Tibial nerve (tissue), 4 donors: ENCODE data around the gene TMEM238L. TPM values are rescaled to one million over a fixed set of nuclear protein-coding genes. Genes with fewer than 3 reads are reported as not detected.

Source experiments
- DNase-seq, 2 donors: peaks; one replicate each; pipeline ENCODE4 v3.0.0-alpha.2; 2019; ENCODE audit warnings: low spot score in 2 of 2
- H3K27ac ChIP-seq, 4 donors: fragments of 200-600 bp; sonication (generic) in 3 of 4; one replicate each; pipeline ENCODE4 v1.5.1; 2017 to 2019; ENCODE audit warnings: mild to moderate bottlenecking in 1 of 4
- H3K27me3 ChIP-seq, 2 donors: fragments of 200-600 bp; sonication (generic) in 1 of 2; one replicate each; pipeline versions ENCODE4 v1.5.1 to v1.6.0; 2017 to 2019
- H3K36me3 ChIP-seq, 3 donors: fragments of 200-600 bp; sonication (generic); one replicate each; pipeline ENCODE4 v1.5.1; 2018 to 2019
- H3K4me1 ChIP-seq, 4 donors: fragments of 200-600 bp; sonication (generic) in 3 of 4; one replicate each; pipeline ENCODE4 v1.5.1; 2017 to 2019
- H3K4me3 ChIP-seq, 4 donors: fragments of 200-600 bp; sonication (generic) in 3 of 4; one replicate each; pipeline ENCODE4 v1.5.1; 2017 to 2019; ENCODE audit warnings: mild to moderate bottlenecking in 1 of 4, moderate library complexity in 1 of 4
- H3K9me3 ChIP-seq, 4 donors: fragments of 200-600 bp; sonication (generic) in 3 of 4; one replicate each; pipeline ENCODE4 v1.5.1; 2017 to 2019
- EP300 ChIP-seq, 2 donors: sonication (generic); formaldehyde crosslinking; IDR thresholded peaks; one replicate each; pipeline ENCODE4 v1.6.1; 2017; ENCODE audit warnings: antibody characterized with exemption in 2 of 2, mild to moderate bottlenecking in 1 of 2
- POLR2A ChIP-seq, 2 donors: fragments of 450-650 bp; IDR thresholded peaks; one replicate each; pipeline ENCODE4 v1.6.1; 2017; ENCODE audit warnings: antibody characterized with exemption in 2 of 2, mild to moderate bottlenecking in 2 of 2, moderate library complexity in 2 of 2
- WGBS, 2 donors: methylation state at CpG; one replicate each; pipeline ENCODE4 v1.1.5; 2018; 5-methylcytosine and 5-hydroxymethylcytosine counted together
- total RNA-seq, 4 donors: library from RNA; depleted of rRNA; stranded (reverse); fragments of >200 nt; gene quantifications; one replicate each; pipeline ENCODE4 v1.1.0, GENCODE V29; 2016
- TF ChIP-seq, protein P1 (sequence below), 5 experiments: fragments of 200-600 bp in 3 of 5; fragments of 450-650 bp in 2 of 5; sonication (generic) in 3 of 5; IDR thresholded peaks; one replicate each; pipeline ENCODE4 v1.5.1; 2016 to 2019; ENCODE audit warnings: antibody characterized with exemption in 5 of 5, mild to moderate bottlenecking in 3 of 5, moderate library complexity in 2 of 5

The TMEM238L gene
- total RNA-seq, 4 donors from 2014 or later, result not detected

DNA sequence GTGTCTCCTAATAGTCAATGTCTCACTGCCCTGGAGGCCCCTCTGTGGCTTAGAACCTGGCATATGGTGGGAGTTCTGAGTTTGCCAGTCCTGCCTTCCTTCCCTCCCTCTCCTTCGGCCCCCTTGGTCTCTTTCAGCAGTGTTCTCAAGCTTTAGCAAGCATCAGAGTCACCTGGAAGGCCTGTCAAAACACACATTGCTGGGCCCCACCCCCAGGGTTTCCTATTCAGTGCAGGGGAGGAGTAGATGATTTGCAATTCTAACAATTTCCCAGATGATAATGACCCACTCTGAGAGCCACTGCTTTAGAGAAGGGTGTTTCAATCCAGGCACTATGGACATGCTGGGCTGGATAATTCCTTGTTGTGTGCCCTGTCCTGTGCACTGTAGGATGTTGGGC is 47.7 kb downstream of the TMEM238L start:
- no peaks in the 10 kb centered on the region for H3K27me3 ChIP-seq
- TF ChIP-seq, protein P1, sequence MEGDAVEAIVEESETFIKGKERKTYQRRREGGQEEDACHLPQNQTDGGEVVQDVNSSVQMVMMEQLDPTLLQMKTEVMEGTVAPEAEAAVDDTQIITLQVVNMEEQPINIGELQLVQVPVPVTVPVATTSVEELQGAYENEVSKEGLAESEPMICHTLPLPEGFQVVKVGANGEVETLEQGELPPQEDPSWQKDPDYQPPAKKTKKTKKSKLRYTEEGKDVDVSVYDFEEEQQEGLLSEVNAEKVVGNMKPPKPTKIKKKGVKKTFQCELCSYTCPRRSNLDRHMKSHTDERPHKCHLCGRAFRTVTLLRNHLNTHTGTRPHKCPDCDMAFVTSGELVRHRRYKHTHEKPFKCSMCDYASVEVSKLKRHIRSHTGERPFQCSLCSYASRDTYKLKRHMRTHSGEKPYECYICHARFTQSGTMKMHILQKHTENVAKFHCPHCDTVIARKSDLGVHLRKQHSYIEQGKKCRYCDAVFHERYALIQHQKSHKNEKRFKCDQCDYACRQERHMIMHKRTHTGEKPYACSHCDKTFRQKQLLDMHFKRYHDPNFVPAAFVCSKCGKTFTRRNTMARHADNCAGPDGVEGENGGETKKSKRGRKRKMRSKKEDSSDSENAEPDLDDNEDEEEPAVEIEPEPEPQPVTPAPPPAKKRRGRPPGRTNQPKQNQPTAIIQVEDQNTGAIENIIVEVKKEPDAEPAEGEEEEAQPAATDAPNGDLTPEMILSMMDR (IDR thresholded peaks at IDR 0.05), result no peak
- no peak for DNase-seq
- WGBS, 2 donors, result 68 to 81% methylated on average over 1 of the region's 1 CpG
- H3K4me1 ChIP-seq, result no peaks in the 10 kb centered on the region
- H3K36me3 ChIP-seq, result peaks cover 0 to 5% (median 0%) of the 10 kb centered on the region in 3 donors
- no peak overlapping the region for H3K27ac ChIP-seq
- H3K4me3 ChIP-seq, result no peak overlapping the region
- H3K9me3 ChIP-seq, result no peaks in the 10 kb centered on the region

DNA sequence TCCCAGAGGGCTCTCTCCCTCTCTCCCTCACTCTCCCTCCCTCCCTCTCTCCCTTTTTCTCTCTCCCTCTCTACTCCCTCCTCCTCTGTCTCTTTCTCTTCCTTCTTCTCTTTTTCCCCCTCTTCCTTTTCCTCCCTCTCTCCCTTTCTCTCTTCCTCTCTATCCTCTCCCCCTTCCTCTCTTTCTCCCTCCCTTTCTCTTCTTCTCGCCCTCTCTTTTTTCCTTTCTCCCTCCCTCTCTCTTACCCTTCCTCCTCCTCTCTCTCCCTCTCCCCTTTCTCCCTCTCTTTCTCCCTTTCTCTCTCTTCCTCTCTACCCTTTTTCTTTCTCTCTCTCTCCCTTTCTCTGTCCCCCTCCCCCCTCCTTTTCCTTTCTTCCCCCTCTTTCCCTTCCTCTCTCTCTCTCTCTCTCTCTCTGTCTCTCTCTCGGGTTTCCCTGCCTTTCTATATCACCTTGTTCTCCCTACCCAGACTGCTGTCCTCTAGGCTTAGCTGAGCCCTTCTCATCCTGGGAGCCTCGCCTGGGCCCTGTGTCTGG is 48.2 kb downstream of the TMEM238L start:
- H3K36me3 ChIP-seq, result peaks cover 0 to 5% (median 0%) of the 10 kb centered on the region in 3 donors
- no peaks in the 10 kb centered on the region for H3K9me3 ChIP-seq
- H3K27ac ChIP-seq, result no peak overlapping the region
- no peaks in the 10 kb centered on the region for H3K4me1 ChIP-seq
- no peak overlapping the region for H3K4me3 ChIP-seq
- TF ChIP-seq POLR2A (IDR thresholded peaks at IDR 0.05) (no peak), EP300 (IDR thresholded peaks at IDR 0.05) (no peak)
- TF ChIP-seq, protein P1 (IDR thresholded peaks at IDR 0.05), result no peak
- no peak for DNase-seq
- H3K27me3 ChIP-seq, result no peaks in the 10 kb centered on the region
- 65 to 79% methylated on average over 3 of the region's 3 CpGs for WGBS, 2 donors

DNA sequence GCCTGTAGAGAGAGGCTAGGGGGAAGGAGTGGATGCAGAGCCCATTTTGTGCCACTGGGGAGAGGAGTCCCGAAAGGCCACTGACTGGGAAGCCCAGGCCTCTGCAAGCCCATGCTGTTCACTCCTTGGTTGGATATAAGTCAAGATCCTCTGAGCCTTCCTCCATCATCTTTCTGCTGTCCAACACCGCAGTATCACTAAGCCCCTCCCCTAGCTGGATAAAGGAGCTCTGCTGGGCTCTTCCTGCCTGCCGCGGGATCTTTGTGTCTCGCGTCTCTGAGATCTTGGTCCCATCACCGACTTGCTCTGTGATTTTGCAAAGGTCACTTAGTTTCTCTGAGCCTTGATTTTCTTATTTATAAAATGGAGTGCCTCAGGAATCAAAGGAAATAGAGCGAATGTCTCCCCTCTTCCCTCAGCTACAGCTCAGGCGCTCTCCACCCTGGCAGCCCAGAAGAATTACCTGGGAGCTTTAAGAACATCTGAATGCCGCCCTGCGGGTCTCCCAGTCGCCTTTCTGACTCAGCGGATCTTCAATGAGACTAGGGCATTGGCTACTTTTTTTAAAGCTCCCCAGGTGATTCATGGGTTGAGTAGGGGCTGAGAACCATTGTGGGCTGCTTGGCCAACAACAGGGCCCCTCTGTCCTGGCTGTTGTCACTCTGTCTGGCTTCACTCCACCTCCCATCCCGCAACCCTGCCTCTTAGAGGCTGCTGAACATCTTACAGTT is 48.9 kb downstream of the TMEM238L start:
- 38 to 49% methylated on average over 14 of the region's 14 CpGs for WGBS, 2 donors
- no peak for TF ChIP-seq EP300 (IDR thresholded peaks at IDR 0.05)
- TF ChIP-seq, protein P1 (IDR thresholded peaks at IDR 0.05), result no peak
- TF ChIP-seq POLR2A (IDR thresholded peaks at IDR 0.05), result no peak
- H3K27me3 ChIP-seq, result no peaks in the 10 kb centered on the region

DNA sequence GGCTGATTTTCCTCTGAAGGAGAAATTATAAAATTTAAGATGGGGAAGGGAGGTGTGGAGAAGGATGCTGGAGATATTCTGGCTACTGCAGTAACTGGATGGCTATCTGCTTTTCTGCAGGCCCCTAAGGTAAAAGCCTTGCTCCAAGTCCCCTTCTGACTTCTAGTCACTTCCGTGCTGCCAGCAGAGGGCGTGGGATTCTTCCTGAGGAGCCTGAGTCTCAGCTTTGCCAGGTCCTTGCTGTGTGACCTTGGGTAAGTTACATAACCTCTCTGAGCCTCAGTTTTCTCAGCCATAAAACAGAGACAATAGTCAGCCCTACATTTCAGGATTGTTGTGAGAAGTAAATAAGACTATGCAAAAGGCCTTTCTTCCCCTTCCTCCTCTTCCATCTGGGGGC is 49.8 kb downstream of the TMEM238L start:
- TF ChIP-seq EP300 (IDR thresholded peaks at IDR 0.05) (no peak), POLR2A (IDR thresholded peaks at IDR 0.05) (no peak)
- TF ChIP-seq, protein P1 (IDR thresholded peaks at IDR 0.05), result peak in 1 of 5 experiments; percentile 7
- peaks cover 0 to 5% (median 0%) of the 10 kb centered on the region in 3 donors for H3K36me3 ChIP-seq
- no peak overlapping the region for H3K27ac ChIP-seq
- H3K27me3 ChIP-seq, result no peaks in the 10 kb centered on the region
- H3K4me3 ChIP-seq, result no peak overlapping the region
- DNase-seq, result no peak
- H3K4me1 ChIP-seq, result no peaks in the 10 kb centered on the region
- 21 to 32% methylated on average over 2 of the region's 2 CpGs for WGBS, 2 donors
- H3K9me3 ChIP-seq, result no peaks in the 10 kb centered on the region

More for the DNA sequence above, 48.9 kb downstream of the TMEM238L start:
- no peaks in the 10 kb centered on the region for H3K4me1 ChIP-seq
- no peak overlapping the region for H3K27ac ChIP-seq
- peaks cover 0 to 5% (median 0%) of the 10 kb centered on the region in 3 donors for H3K36me3 ChIP-seq
- no peaks in the 10 kb centered on the region for H3K9me3 ChIP-seq
- H3K4me3 ChIP-seq, result no peak overlapping the region
- no peak for DNase-seq

DNA sequence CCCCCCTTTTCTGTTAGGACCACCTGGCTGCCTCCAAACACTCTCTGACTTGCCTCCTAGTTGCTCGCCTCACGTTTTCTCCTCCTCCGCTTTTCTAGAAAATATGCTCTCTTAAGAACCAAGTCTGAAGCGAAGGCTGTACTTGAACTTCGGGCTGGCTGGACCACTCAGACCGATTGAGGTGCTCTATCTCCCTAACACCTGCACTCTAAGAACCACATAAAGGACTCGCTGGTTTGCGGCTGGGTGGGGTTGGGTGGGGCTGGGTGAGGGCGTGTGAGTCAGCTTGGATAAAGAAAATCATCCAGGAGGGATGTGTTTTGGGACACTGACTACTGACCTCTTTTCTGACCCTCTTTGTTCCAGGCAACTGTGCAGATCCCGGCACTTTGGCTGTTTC is 51.2 kb downstream of the TMEM238L start:
- H3K27ac ChIP-seq, result no peak overlapping the region
- H3K4me3 ChIP-seq, result no peak overlapping the region
- H3K9me3 ChIP-seq, result no peaks in the 10 kb centered on the region
- H3K27me3 ChIP-seq, result no peaks in the 10 kb centered on the region
- 84 to 88% methylated on average over 10 of the region's 10 CpGs for WGBS, 2 donors
- DNase-seq, result no peak
- H3K4me1 ChIP-seq, result peaks cover 0 to 3% (median 0%) of the 10 kb centered on the region in 4 donors
- H3K36me3 ChIP-seq, result peaks cover 0 to 5% (median 0%) of the 10 kb centered on the region in 3 donors
- no peak for TF ChIP-seq EP300 (IDR thresholded peaks at IDR 0.05)
- TF ChIP-seq POLR2A (IDR thresholded peaks at IDR 0.05), result no peak
- TF ChIP-seq, protein P1 (IDR thresholded peaks at IDR 0.05), result no peak
